Tibial nerve (tissue), 3 donors: ENCODE measurements around the gene BRINP3.

Experiments used
- CTCF ChIP-seq, 5 experiments: fragments of 200-600 bp in 3 of 5; fragments of 450-650 bp in 2 of 5; sonication (generic) in 3 of 5; IDR thresholded peaks; one replicate each; pipeline ENCODE4 v1.5.1; 2016 to 2019; ENCODE audit warnings: antibody characterized with exemption in 5 of 5, mild to moderate bottlenecking in 3 of 5, moderate library complexity in 2 of 5
- POLR2A ChIP-seq, 2 donors: fragments of 450-650 bp; IDR thresholded peaks; one replicate each; pipeline ENCODE4 v1.6.1; 2017; ENCODE audit warnings: antibody characterized with exemption in 2 of 2, mild to moderate bottlenecking in 2 of 2, moderate library complexity in 2 of 2

GRCh38 chr1:190429932-190430331, 47.7 kb downstream of the BRINP3 start:
- TF ChIP-seq CTCF (IDR thresholded peaks at IDR 0.05), result no peak
- no peak for TF ChIP-seq POLR2A (IDR thresholded peaks at IDR 0.05)
